ENCODE results near the gene CHRNA3.

The CHRNA3 gene

DNA sequence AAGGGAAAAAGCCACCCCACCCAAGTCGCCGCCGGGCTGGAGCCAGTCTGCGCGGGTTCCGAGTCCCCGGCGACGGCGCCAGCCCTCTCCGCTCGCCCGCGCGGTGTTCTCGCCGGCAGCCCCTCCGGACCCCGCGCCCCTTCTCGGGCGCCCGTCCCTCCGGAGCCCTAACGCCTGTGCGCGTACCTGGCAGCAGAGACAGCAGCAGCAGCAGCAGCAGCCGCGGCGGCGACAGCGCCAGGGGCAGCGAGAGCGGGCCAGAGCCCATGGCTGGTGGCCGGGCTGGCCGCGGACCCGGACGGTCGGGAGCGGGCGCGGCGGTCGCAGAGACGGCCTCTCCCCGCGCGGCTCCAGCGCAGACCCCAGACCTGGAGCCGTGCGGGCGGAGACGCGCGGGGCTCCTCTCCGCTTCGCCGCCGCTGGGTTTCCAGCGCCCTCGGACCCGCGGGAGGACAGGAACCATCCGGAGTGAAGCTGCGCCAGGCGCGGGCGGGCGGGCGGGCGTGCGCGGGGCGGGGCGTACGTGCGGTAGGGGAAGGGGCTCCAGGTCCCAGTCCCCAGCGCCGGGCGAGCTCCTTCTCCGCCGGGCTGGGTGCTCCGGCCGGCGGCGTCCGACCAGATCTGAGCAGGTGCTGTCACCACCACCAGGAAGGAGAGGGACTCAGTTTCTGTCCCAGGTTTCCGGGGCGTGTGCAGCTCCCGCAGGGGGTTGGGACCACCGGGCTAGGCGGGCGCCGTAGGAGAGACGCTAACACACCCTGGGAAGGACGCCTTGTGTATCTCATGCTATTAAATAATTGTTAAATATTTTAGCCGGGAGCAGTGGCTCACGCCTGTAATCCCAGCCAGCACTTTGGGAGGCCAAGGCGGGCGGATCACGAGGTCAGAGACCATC, at the start of gene CHRNA3:
CHRNA3 (minus strand) TSS at position 470 of the 895 bp plus-strand sequence; CDS start at position 268, 202 bp downstream.
- DNase-seq: no peak

DNA sequence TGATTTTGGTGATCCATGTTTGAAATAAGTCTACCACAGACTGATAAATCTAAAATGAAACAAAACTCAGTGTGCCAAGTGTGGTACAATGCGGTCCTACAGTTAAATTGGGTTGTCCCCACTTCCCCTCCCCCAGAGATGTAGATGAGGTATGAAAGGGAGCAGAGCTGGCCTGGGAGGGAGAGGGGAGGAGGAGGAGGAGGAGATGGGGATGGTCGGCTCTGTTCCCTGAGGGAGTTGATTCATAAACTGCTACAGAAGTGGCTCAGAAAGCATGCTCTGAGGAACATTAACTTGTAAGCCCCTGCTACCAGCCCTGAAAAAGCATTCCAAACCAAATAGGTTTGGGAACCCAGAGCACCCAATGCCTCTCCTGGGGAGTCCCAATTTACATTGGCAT, 48.2 kb upstream of the CHRNA3 start:
- DNase-seq: no peak

DNA sequence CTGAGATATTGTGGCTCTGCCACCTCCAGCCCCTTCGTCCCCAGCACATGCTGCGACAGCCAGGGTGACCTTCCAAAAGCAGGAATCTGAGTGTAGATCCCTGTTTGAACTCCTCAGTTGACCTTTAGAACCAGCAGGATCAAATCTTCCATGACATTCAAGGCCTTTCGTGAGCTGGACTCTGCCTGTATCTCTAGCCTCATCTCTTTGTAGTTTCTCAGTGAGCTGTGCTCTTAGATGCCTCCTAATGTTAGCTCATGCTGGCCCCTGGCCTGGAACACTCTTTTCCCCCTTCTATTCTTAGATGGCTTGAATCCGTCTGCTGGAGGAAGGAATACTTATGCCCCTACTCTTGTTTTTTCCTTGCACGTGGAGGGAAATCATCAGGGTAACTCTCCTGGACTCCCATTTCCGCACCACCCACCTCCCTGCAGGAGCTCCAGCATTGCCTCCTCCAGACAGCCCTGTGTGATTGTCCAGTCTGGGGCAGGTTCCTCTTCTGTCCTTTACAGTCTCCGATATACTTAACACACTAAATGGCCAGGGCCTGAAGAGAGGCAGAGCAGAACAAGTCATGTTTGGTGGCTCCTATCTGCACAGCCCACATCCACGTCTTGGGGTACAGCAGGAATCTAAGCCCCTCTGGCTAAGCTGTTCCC, 46.9 kb upstream of the CHRNA3 start:
- DNase-seq: no peak

DNA sequence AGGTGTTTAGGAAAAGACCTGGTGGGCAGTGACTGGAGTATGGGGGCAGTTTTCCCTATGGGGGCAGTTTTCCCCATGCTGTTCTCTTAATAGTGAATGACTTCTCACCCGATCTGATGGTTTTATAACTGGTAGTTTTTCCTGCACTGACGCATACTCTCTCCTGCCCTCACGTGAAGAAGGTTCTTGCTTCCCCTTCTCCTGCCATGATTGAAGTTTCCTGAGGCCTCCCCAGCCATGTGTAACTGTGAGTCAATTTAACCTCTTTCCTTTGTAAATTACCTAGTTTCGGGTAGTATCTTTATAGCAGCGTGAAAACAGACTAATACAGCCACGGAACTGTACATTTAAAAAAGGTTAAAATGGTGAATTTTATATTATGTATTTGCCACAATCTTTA, 45.2 kb upstream of the CHRNA3 start:
- DNase-seq: no peak

DNA sequence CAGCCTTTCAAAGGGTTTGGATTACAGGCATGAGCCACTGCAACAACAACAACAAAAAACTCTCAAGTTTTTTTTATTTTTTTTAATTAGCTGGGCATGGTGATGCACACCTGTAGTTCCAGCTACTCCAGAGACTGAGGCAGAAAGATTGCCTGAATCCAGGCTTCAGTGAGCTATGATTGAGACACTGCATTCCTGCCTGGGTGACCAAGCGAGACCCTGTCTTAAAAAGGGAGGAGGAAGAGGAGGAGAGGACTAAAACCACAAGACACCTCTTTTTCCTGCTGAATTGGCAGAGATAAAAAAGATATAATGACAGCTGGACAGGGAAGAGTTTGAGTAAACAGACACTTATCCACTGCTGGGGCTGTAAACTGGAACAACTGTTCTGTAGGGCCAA, 42.9 kb upstream of the CHRNA3 start:
- DNase-seq: peak; percentile 44 to 75

DNA sequence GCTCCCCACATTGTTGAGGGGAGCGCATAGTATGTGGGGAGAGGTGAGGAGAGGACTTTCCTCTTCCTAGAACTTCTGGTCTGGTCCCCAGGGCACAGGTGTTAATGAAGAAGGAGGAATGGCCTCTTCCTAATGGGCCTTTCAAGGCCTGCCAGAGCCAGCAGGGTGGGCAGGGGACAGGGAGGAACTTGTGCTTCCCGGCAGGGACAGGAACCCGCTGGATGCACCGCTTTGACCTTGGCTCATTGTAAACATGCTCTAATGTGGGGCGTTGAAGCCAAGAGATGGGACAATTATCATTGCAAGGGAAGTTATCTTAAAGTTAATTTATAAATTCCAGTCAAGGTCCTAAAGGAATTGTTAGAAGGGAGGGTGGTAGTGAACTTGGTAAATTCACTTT, 41.2 kb upstream of the CHRNA3 start:
- DNase-seq: no peak

DNA sequence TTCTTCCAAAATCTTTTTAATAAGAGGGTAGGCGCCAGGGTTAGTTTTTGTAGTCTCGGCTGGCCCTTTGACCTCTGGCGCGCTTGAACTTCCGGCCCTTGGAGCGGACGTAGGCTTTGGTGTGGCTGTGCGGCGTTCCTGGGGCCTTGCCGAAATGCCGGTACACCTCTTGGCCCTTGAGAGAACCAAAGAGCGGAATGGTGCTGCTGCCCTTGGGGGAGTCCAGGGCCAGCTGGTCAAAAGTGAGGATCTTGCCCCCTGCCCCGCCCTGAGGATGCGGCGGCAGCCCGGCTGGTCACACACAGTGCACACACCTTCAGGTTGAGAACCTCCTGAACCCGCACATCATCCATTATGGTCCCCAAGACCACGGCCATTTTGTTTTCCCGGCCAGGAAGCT, 40.2 kb upstream of the CHRNA3 start:
- DNase-seq: no peak

DNA sequence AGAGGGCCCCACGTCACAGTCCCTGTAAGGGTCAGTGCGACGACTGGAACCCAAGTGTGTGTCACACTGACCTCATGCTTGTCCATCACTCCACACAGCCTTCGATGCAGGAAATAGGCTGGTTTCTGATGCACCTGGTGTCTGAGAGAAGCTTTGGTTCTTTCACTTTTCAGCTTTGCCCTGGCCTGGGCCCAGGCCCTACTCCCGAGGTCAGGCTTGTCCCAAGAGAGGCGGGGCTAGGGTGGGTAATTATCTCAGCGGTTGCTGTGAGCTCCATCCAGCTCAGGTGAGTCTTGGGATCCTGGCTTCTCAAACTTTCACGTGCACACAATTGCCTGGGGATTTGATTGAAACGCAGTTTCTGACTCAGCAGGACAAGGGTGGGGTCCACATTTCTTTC, 39.8 kb upstream of the CHRNA3 start:
- DNase-seq: no peak

DNA sequence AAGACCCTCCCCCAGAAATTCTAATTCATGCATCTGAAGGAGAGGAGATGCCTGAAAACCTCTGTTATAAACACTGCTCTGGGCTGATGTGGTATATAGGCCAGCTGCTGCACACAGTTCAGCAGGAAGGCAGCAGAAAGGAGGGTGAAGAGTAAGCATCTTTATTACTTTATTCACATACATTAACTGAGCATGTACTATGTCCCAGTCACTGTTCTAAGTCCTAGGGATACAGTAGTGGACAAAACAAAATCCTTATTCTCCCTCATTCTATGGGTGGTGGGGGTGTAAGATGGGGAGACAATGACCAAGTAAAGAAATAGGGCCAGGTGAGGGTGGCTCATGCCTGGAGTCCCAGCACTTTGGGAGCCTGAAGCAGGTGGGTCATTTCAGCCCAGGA, 38.0 kb upstream of the CHRNA3 start:
- DNase-seq: no peak

DNA sequence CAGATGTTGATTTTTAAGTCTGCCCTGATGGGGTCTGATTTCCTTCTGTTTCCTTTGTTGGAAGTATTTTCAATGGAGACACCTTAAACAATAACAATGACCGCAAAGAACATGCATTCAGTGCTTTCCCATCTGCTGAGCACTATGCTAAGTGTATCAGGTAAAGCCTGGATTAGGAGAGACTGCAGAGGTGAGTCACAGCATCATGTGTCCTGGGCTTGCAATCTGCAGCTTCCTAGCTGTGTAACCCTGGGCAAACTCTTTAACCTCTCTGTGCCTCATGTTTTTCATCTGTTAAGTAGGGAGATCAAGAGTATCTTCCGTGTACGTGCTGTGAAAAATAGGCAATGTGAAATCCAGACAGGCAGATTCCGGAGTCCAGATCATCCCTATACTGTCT, 33.5 kb upstream of the CHRNA3 start:
- DNase-seq: peak in 1 of 2 experiments; percentile 36

DNA sequence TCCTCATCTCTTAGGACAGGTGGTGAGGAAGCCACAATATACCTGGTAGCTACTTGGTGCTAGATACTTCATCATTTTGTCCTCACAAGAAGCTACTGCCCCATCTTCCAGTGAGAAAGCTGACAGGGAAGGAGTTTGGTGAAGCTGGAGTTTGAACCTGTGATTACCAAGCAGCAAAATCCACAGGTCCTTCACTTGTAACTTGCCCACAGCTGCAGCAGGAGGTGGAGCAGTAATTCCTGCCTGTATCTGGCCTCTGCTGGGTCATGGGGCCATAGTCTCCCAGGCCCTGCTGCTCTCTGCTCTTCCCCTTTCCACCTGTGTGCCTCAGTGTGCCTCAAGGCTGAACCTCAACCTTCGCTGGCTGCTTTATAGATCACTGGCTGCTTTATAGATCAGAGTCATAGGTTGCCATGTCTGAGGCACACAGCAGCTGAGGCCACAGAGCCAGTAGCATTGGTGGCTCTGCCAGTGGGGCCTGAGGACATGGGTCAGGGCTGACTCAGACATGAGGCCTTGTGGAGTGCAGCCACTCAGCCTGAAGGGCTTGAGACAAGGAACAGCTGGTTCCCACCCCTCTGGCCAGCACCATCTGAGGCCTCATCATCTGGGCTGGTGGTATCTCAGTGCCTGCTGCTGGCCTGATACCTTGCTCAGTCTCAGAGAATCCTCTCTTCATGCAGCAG, 31.3 kb upstream of the CHRNA3 start:
- no peak for DNase-seq

DNA sequence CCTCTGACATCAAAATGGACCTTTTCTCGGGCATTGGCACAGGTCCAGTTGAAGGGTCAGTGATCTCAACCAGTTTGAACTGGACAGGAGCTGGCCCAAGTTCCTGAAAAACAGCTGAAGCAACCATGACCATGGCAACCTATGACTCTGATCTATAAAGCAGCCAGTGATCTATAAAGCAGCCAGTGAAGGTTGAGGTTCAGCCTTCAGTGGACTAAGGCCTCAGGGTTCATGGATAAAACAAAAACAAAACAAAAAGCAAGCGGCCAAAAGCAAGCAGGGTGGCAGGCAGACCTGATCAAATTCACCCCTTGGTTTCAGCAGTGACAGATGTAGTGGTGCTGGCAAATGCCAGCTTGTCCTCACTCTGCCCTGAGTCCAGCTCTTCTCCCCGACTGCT, 30.2 kb upstream of the CHRNA3 start:
- no peak for DNase-seq

DNA sequence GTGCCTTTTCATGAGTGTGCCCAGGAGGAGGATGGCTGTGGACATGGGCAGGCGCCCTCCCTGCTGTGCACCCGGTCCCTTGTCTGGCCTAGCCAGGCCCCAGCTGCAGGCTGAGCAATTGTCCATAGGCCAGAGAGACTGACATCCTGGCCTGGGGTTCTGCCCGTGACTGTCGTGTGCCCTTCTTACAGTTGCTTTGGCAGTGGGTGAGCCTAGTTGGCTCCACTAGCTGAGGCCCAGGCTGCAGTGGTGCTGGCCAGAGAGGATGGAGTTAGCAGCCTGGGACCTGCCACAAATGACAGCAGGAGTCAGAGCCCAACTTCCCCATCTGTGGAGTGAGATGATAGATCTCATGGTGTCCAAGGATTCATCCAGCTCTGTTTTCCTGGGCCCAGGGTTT, 29.2 kb upstream of the CHRNA3 start:
- DNase-seq: no peak

DNA sequence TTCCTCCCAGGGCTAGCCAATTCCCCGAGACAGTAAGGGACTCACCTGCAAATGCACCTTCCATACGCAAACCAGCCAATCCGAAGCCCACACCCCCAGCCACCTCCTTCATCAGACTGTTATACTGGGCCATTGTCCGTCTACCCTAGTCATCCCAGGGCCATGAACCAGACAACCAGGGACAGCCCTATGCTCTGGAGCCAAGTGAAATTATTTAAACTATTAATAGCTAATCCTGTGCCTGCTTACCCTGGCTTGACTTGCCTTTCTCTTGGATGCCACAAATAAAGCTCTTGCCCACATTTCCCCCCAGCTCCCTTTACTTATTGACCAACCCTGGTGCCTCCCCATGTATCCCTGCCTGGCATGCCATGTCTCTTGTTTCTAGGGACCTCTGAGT, 24.2 kb upstream of the CHRNA3 start:
- DNase-seq: no peak

DNA sequence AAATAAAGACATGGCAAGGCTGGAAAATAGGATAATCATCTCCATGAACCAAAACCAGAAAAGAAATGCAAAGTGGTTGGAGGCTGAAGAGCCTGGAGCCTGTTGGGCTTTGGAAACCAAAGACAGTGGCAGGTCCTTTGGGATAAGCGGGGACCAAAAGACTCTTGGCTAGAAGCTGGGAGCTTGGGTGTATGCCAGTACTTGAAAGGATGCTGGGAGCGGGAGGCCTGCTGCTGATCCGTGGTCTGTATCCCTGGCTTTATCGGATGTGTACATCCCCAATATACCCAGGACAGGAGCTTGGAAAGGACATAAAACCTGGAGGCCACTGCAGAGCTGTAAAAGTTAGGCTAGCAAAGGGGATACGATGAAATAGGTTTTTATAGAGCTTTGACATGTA, 21.5 kb upstream of the CHRNA3 start:
- DNase-seq: peak in 1 of 2 experiments; percentile 17

DNA sequence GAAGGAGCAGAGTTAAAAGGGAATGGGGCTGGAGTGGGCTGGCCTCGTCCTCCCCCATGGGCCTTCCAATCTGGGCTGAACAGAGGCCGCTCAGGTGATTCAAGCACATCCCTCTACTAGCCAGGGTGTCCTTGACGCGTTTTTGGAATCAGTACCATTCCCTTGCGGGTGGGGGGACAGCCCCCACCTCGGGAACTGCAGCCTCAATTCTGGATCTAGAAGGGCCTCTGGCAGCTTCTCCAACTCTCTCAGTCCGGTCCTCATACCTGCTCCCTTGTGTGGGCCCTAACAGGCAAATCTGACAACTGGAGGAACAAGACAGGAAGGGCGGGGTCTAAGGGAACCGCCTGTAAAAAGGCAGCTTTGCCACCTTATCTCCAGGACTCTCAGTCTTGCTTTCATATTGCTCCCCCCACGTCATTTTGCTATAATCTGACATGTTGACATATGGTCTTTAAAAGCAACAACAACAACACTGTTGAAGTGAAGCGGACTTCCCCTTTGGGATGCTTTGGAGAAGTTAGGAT, 21.0 kb upstream of the CHRNA3 start:
- no peak for DNase-seq

DNA sequence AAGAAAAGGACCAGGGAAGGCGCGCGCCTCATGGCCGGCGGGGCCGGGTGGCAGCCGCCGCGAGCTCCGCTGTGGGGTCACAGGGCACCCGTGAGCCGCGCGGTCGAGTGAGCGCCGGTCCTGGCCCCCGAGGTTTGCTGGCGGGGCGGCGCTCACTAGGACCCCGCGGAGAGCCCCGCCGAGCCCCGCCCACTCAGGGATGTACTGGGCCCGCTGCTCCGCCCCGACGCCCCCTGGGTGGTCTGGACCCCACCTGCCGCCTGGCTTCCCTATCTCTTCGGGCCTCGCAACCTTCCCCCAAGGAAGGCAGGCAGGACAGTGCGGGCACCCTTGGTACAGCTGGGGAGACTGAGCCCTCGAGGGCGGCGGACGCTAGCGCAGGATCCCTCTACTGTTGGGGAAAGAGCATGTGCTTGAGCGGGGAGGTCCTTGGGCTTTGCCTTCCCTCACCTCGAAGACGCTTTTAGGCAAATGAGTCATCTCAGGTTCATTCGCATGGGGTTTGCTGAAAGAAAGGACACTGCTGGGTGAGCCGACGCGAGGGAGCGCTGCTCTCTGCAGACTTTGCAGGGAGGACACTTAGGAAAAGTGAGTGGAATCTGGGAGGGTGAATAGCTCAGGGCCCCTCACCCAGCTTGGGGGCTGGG, 20.4 kb upstream of the CHRNA3 start, which contains the start of gene CHRNB4:
CHRNB4 (minus strand) TSS at position 109 of the 647 bp plus-strand sequence; CDS start at position 32, 77 bp downstream.
- peak in 1 of 2 experiments; percentile 14 for DNase-seq

DNA sequence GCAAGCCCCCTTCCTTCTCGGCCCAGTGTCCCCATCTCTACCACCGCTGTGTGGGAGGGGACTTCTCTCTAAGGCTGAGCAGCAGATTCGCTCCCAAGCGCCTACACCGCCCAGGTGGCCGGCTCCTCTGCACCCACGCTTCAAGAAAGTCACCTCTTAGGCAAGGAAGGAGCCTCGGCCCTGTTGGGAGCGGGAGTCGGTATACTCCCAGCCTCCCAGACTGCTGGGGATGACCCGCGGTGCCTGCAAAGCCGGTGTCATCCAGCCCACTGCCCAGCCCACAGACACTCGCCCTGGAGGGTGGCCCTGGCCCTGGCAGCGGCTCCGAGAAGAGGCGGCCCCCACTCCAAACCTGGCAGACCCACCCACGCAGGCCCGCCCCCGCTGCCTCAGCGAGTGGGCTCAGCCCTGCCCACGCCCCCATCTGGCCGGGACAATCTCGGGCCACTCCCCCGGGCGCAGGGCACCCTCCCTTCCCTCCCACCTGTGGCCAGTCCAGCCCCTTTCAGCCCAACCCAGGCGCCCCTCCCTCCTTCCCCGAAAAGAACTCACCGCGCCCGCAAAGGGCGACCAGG, 19.8 kb upstream of the CHRNA3 start:
- peak in 1 of 2 experiments; percentile 14 for DNase-seq

DNA sequence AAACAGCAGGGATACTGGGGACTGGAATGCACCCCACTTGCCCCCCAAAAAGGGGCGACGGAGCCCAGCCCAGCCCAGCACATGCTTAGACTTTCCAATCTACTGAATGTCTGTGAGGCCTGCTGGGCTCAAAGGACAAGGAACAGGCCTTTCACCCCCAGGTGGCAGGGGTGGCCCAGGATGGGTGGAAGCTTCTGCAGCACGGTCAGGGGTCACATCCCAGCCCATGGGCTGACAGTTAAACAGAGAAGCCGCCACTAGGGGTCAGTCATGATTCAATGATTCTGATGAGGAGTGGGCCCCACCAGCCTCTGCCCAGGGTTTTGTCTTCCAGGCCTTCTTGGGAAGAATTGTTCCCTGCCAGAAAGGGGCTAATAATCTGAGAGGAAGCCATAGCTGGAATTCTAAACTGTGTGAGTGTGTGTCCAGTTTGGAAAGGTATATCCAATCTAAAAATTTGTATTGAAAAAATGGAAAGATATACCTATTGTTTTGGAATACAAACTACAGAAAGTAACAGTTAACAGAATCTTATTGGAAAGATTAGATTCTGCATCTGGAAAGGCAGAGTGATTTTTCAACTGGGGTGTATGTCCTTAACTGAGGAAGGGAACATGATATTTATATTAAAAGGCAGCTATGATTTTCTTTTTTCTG, 18.0 kb upstream of the CHRNA3 start:
- peak; percentile 72 to 88 for DNase-seq

DNA sequence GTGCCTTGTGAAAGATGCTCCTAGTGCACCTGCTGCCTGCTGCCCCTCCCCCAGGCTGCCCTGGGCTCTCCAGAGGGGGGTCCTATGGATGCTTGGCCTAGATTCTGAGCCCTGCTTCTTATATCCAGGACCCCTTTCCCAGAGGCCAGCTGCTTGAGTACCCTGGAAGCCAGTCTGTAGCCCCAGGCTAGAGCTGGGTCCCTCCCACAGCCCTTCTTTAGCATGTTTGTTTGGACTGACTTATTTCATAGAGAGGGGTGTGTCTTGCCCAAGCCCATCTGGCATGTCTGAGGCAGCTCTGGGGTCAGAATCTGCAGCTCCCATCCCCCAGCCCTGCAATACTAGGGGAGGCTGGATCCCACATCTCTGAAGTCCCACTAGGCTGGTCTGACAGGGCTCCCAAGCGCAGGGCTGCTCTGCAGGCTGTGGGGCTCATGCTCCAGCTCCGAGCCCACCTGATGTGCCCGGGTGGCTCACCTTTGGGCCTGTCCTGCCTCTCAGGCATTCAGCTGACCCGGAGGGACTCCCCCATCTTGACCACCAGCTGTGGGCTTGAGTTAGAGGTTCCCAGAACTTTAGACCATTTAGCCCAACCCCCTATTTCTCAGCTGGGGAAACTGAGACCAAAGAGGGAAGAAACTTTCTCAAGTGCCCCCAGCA, 17.1 kb upstream of the CHRNA3 start:
- DNase-seq: peak; percentile 88 to 96

DNA sequence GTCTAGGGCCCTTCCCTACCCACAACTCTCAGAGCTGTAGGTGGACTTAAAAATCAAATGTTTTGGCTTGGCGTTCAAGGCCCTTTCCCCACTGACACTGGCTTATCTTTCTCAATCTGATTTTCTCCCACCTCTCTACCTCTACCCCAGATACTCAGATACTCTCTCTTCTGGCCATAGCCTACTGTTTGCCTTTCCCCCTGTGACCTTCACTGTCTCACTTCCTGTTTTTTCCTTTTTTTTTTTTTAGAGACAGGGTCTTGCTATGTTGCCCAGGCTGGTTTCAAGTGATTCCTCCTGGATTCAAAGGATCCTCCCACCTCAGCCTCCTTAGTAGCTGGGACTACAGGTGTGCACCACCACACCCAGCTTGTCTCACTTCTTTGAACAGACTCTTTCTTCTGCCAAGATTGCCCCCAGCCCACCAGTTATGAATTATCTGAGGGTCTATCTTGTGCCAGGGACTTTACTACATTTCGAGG, 15.6 kb upstream of the CHRNA3 start:
- DNase-seq: no peak
